Mucosa of descending colon (tissue), 3 donors: Measurements from ENCODE around the gene WDR7. TPM values are rescaled to one million over a fixed set of nuclear protein-coding genes. Genes with fewer than 3 reads are reported as not detected.

Experiments used
- ATAC-seq: fragments of 200-7000 bp; cut with Tn5 transposase; one replicate; pipeline ENCODE4 v1.9.1; 2020; ENCODE audit warnings: mild to moderate bottlenecking, moderate library complexity
- DNase-seq, 3 donors: peaks; one replicate each; pipeline ENCODE4 v3.0.0-alpha.2; 2020
- H3K36me3 ChIP-seq: fragments of 200-600 bp; one replicate; pipeline ENCODE4 v1.8.0; 2021; ENCODE audit warnings: low read depth, mild to moderate bottlenecking
- H3K4me1 ChIP-seq: fragments of 200-600 bp; one replicate; pipeline ENCODE4 v1.8.0; 2021; ENCODE audit warnings: low read depth, mild to moderate bottlenecking
- H3K4me3 ChIP-seq: fragments of 200-600 bp; one replicate; pipeline ENCODE4 v1.8.0; 2021; ENCODE audit warnings: mild to moderate bottlenecking
- H3K9me3 ChIP-seq: fragments of 200-600 bp; one replicate; pipeline ENCODE4 v1.8.0; 2021; ENCODE audit warnings: mild to moderate bottlenecking
- CTCF ChIP-seq: fragments of 200-600 bp; IDR thresholded peaks from one replicate; pipeline ENCODE4 v1.8.0; 2022; ENCODE audit warnings: antibody characterized with exemption, mild to moderate bottlenecking
- intact Hi-C, 2 donors: fragments of 100-400 bp; cut with DNase I in 1 of 2; cut with micrococcal nuclease in 1 of 2; formaldehyde crosslinking; loops; one replicate each; pipeline versions ENCODE4 v1.11.0 to v1.11.1; 2022; cut with DNase I, micrococcal nuclease
- total RNA-seq, 3 donors: library from RNA; stranded (reverse); fragmentation: NEBNext Ultra II Directional in 2 of 3; extraction: Animal tissue kit (Norgen Biotek cat#: 25700) in 2 of 3; gene quantifications; one replicate each; pipeline versions ENCODE4 v1.2.1 to v1.2.4, GENCODE V29; 2021 to 2023
- donor health status: DM: no; HTN: no; CAD: no; lungs with moderate emphysema.
- donor health status: DM: no; HTN: no; CAD: no.
- donor health status: DM: no; HTN: yes; CAD: no.

Gene WDR7
- total RNA-seq, 3 donors from 2014 or later, result 28.4 to 38.8 (median 29.3) TPM

DNA sequence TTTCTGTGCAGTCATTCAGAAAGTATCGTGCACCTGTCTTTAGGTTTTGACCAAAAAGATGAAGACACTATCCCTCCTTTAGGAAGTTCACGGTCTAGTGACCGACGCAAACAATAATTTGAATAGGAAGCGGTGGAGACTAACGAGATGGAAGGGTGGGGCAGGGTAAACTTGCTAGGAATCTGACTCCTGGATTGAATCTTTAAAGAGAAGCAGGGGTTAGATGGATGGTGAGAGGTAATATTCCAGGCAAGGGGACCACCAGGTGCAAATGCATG is 12.1 kb upstream of the WDR7 start:
- H3K9me3 ChIP-seq, result no peaks in the 10 kb centered on the region
- intact Hi-C loops, result no loop called here
- no peak for TF ChIP-seq CTCF
- ATAC-seq, result peak; percentile 30
- peak overlapping the region; percentile 94 for H3K4me3 ChIP-seq
- DNase-seq, result peak in 1 of 3 donors; percentile 34
- peaks cover 19% of the 10 kb centered on the region for H3K4me1 ChIP-seq
- no peaks in the 10 kb centered on the region for H3K36me3 ChIP-seq

- ATAC-seq, result no peak
- intact Hi-C loops, result no loop called here
- no peaks in the 10 kb centered on the region for H3K9me3 ChIP-seq
- H3K4me1 ChIP-seq, result peaks cover 15% of the 10 kb centered on the region
- no peaks in the 10 kb centered on the region for H3K36me3 ChIP-seq
- no peak overlapping the region for H3K4me3 ChIP-seq
- no peak for TF ChIP-seq CTCF
- DNase-seq, result no peak
Observed at GRCh38 chr18:56639571-56639970, 11.6 kb upstream of the WDR7 start.

- H3K36me3 ChIP-seq, result no peaks in the 10 kb centered on the region
- ATAC-seq (no peak), DNase-seq (no peak)
- TF ChIP-seq CTCF, result no peak
- intact Hi-C loops, result no loop called here
- no peak overlapping the region for H3K4me3 ChIP-seq
- H3K4me1 ChIP-seq, result peaks cover 4% of the 10 kb centered on the region
- no peaks in the 10 kb centered on the region for H3K9me3 ChIP-seq
Observed at GRCh38 chr18:56641714-56642337, 9.3 kb upstream of the WDR7 start.

DNA sequence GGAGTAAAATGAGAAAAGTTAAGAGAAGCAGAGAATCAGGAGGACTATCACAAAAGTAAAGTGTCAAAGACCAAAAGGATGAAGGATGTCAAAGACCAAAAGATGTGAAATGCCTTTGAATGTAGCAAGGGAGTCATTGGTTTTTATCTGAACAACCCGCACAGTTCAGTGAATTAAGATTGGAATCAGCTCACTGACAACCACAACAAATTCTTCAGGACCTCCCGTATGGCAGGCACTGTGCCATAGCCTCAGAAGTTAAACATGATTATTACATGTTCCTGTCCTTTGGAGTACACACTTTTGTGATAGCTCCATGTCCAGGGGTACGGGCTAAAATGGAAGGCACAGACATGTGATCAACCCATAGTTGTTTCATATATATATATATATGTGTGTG is 7.8 kb upstream of the WDR7 start:
- DNase-seq, result no peak
- H3K36me3 ChIP-seq, result no peaks in the 10 kb centered on the region
- no peak for TF ChIP-seq CTCF
- no peak overlapping the region for H3K4me3 ChIP-seq
- intact Hi-C loops, result no loop called here
- no peaks in the 10 kb centered on the region for H3K9me3 ChIP-seq
- no peaks in the 10 kb centered on the region for H3K4me1 ChIP-seq
- ATAC-seq, result no peak

GRCh38 chr18:56645415-56646016 is 5.6 kb upstream of the WDR7 start:
- intact Hi-C loops, result no loop called here
- ATAC-seq, result peak; percentile 59
- no peaks in the 10 kb centered on the region for H3K4me1 ChIP-seq
- no peak for TF ChIP-seq CTCF
- DNase-seq, result no peak
- H3K9me3 ChIP-seq, result no peaks in the 10 kb centered on the region
- no peak overlapping the region for H3K4me3 ChIP-seq
- no peaks in the 10 kb centered on the region for H3K36me3 ChIP-seq

DNA sequence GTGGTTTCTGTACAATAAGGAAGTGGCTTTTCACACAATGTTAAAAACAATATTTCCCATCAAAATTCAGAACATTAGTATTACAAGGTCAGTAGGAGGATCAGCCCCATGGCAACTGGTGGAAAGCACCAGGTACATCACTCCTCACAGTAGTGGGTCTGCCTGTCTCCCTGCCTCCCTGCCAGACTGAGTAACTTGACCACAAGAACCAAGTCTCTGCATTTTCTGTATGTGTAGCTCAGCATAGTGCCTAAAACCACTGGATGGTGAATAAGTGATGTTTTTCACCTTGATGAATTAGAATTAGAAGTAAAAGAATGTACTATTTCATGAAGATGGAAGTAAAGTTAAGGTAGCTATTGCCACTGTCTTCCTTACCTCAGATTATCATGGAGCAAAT is 4.1 kb upstream of the WDR7 start:
- H3K4me1 ChIP-seq, result peaks cover 5% of the 10 kb centered on the region
- no peak for DNase-seq
- H3K9me3 ChIP-seq, result no peaks in the 10 kb centered on the region
- H3K4me3 ChIP-seq, result no peak overlapping the region
- intact Hi-C loops, result no loop called here
- TF ChIP-seq CTCF, result no peak
- no peak for ATAC-seq
- no peaks in the 10 kb centered on the region for H3K36me3 ChIP-seq
